ENCODE measurements around the gene PIGP.

- TF ChIP-seq CTCF (IDR thresholded peaks at IDR 0.05) (no peak), POLR2AphosphoS5 (IDR thresholded peaks at IDR 0.05) (no peak), POLR2A (IDR thresholded peaks at IDR 0.05) (no peak)
These were observed 7.2 kb downstream of the PIGP start for GRCh38 chr21:37065561-37066177.

Measured in prostate gland (tissue), 2 donors.